CD4-positive, alpha-beta T cell treated with Interleukin-10 for 1 hour (primary cell): Measurements from ENCODE around the gene OR4F15.
A peak's percentile ranks its signal among the peaks of the same experiment; 100 is the strongest.
"Not testable (repeated sequence)": the region's sequence is repeated elsewhere in the genome, so short reads cannot be mapped to it uniquely, and the experiment has no call there.

Experiments used
- DNase-seq: peaks from one replicate; pipeline ENCODE4 v3.0.0-alpha.2; 2020

The OR4F15 gene

GRCh38 chr15:101811902-101812301, at the start of gene OR4F15:
Gene OR4F15 (plus strand): TSS chr15:101812202. CDS start chr15:101818187, 5,985 bp downstream.
- no peak for DNase-seq

GRCh38 chr15:101764669-101765339, 47.2 kb upstream of the OR4F15 start:
- DNase-seq = not testable (repeated sequence)

- not testable (repeated sequence) for DNase-seq
These were observed 46.7 kb upstream of the OR4F15 start for GRCh38 chr15:101765340-101765671.

GRCh38 chr15:101765772-101766456, 46.1 kb upstream of the OR4F15 start:
- DNase-seq = no peak

GRCh38 chr15:101767083-101767640, 44.8 kb upstream of the OR4F15 start:
- not testable (repeated sequence) for DNase-seq

GRCh38 chr15:101772921-101773320, 39.1 kb upstream of the OR4F15 start:
- no peak for DNase-seq

GRCh38 chr15:101773496-101774100, 38.4 kb upstream of the OR4F15 start:
- DNase-seq = peak; percentile 10

- no peak for DNase-seq
These were observed 36.9 kb upstream of the OR4F15 start for GRCh38 chr15:101775136-101775535.

GRCh38 chr15:101778576-101778975, 33.4 kb upstream of the OR4F15 start:
- not testable (repeated sequence) for DNase-seq

GRCh38 chr15:101780225-101780624, 31.8 kb upstream of the OR4F15 start:
- not testable (repeated sequence) for DNase-seq

- DNase-seq = no peak
These were observed 30.1 kb upstream of the OR4F15 start for GRCh38 chr15:101781928-101782327.

- DNase-seq = no peak
These were observed 27.4 kb upstream of the OR4F15 start for GRCh38 chr15:101784644-101785043.

- not testable (repeated sequence) for DNase-seq
These were observed 25.6 kb upstream of the OR4F15 start for GRCh38 chr15:101786422-101786821.

GRCh38 chr15:101788001-101788400, 24.0 kb upstream of the OR4F15 start:
- DNase-seq = not testable (repeated sequence)

GRCh38 chr15:101788503-101789269, 23.3 kb upstream of the OR4F15 start:
- not testable (repeated sequence) for DNase-seq

- DNase-seq = not testable (repeated sequence)
These were observed 21.3 kb upstream of the OR4F15 start for GRCh38 chr15:101790748-101791147.

GRCh38 chr15:101793981-101794380, 18.0 kb upstream of the OR4F15 start:
- DNase-seq = not testable (repeated sequence)

GRCh38 chr15:101795455-101795854, 16.5 kb upstream of the OR4F15 start:
- no peak for DNase-seq

- DNase-seq = no peak
These were observed 12.3 kb upstream of the OR4F15 start for GRCh38 chr15:101799665-101800064.

GRCh38 chr15:101801048-101801447, 11.0 kb upstream of the OR4F15 start:
- DNase-seq = no peak

- no peak for DNase-seq
These were observed 8.8 kb upstream of the OR4F15 start, which contains the start of gene OR4F6 for GRCh38 chr15:101803209-101803608. Gene OR4F6 (plus strand): TSS chr15:101803509. CDS start chr15:101805720, 2,211 bp downstream.

- DNase-seq = no peak
These were observed 8.3 kb upstream of the OR4F15 start for GRCh38 chr15:101803676-101804075.

- no peak for DNase-seq
These were observed 7.6 kb upstream of the OR4F15 start for GRCh38 chr15:101804375-101804774.
